ENCODE data around the gene GAK. TPM values are rescaled to one million over a fixed set of nuclear protein-coding genes. Genes with fewer than 3 reads are reported as not detected.
"Not testable (repeated sequence)": the region's sequence is repeated elsewhere in the genome, so short reads cannot be mapped to it uniquely, and the experiment has no call there.

GAK gene
- polyA plus RNA-seq (2013, experiment 1 of 2; ENCODE audit: insufficient read length) = 43.8 TPM
- polyA plus RNA-seq (2013, experiment 2 of 2; ENCODE audit: insufficient read length) = 41.7 TPM

GRCh38 chr4:931960-932712 is at the start of gene GAK, which contains the start of gene TMEM175:
TSS of gene GAK (minus strand) at chr4:932316. CDS start at chr4:932187, 129 bp downstream.
TSS of gene TMEM175 (plus strand) at chr4:932460. CDS start at chr4:947740, 15,280 bp downstream.
- peak; percentile 95 for DNase-seq

- DNase-seq = peak; percentile 31
These were observed 47.0 kb upstream of the GAK start for GRCh38 chr4:978957-979701.

GRCh38 chr4:976016-976415 is 43.9 kb upstream of the GAK start:
- not testable (repeated sequence) for DNase-seq

- no peak for DNase-seq
These were observed 42.6 kb upstream of the GAK start for GRCh38 chr4:974668-975067.

- DNase-seq = peak; percentile 89
These were observed 41.6 kb upstream of the GAK start, which contains the start of gene DGKQ for GRCh38 chr4:973431-974397. TSS of gene DGKQ (minus strand) at chr4:973569. CDS start at chr4:973482, 87 bp downstream.

- DNase-seq = no peak
These were observed 40.7 kb upstream of the GAK start for GRCh38 chr4:972651-973424.

- DNase-seq = no peak
These were observed 39.8 kb upstream of the GAK start for GRCh38 chr4:971666-972500.

GRCh38 chr4:970854-971520 is 38.9 kb upstream of the GAK start:
- DNase-seq = no peak

- DNase-seq = no peak
These were observed 38.1 kb upstream of the GAK start for GRCh38 chr4:970046-970745.

GRCh38 chr4:968621-969394 is 36.7 kb upstream of the GAK start:
- DNase-seq = no peak

- no peak for DNase-seq
These were observed 36.1 kb upstream of the GAK start for GRCh38 chr4:968221-968620.

GRCh38 chr4:967113-968104 is 35.3 kb upstream of the GAK start:
- no peak for DNase-seq

GRCh38 chr4:966266-967112 is 34.4 kb upstream of the GAK start:
- DNase-seq = no peak

GRCh38 chr4:965766-966134 is 33.6 kb upstream of the GAK start:
- DNase-seq = no peak

GRCh38 chr4:965048-965765 is 33.1 kb upstream of the GAK start:
- no peak for DNase-seq
